Breast epithelium (tissue), 4 donors: ENCODE data around the gene FAM20B. TPM values are rescaled to one million over a fixed set of nuclear protein-coding genes. Genes with fewer than 3 reads are reported as not detected.

Experiments
- DNase-seq, 2 donors: peaks; one replicate each; pipeline ENCODE4 v3.0.0-alpha.2; 2019; ENCODE audit warnings: low spot score in 2 of 2
- H3K27ac ChIP-seq, 2 donors: fragments of 200-600 bp; sonication (generic) in 1 of 2; one replicate each; pipeline ENCODE4 v1.5.1; 2016 to 2019; ENCODE audit warnings: mild to moderate bottlenecking in 1 of 2
- H3K27me3 ChIP-seq, 2 donors: fragments of 200-600 bp; sonication (generic) in 1 of 2; one replicate each; pipeline versions ENCODE4 v1.5.1 to v1.6.0; 2017 to 2019; ENCODE audit warnings: control low read depth in 1 of 2, mild to moderate bottlenecking in 1 of 2
- H3K36me3 ChIP-seq: fragments of 200-600 bp; one replicate; pipeline ENCODE4 v1.5.1; 2019
- H3K4me1 ChIP-seq, 2 donors: fragments of 200-600 bp; sonication (generic); one replicate each; pipeline ENCODE4 v1.5.1; 2016 to 2019; ENCODE audit warnings: control low read depth in 1 of 2
- H3K4me3 ChIP-seq, 3 donors: fragments of 200-600 bp; sonication (generic); 1 replicate in 2 of 3; 2 replicates in 1 of 3; pipeline ENCODE4 v1.5.1; 2016 to 2019; ENCODE audit warnings: mild to moderate bottlenecking in 3 of 3, moderate library complexity in 2 of 3
- H3K9me3 ChIP-seq, 2 donors: fragments of 200-600 bp; sonication (generic) in 1 of 2; one replicate each; pipeline ENCODE4 v1.5.1; 2016 to 2019; ENCODE audit warnings: control low read depth in 1 of 2
- CTCF ChIP-seq, 3 donors: fragments of 450-650 bp; IDR thresholded peaks; one replicate each; pipeline ENCODE4 v1.5.1; 2016 to 2017; ENCODE audit warnings: antibody characterized with exemption in 3 of 3, mild to moderate bottlenecking in 3 of 3, moderate library complexity in 3 of 3
- POLR2A ChIP-seq: fragments of 450-650 bp; IDR thresholded peaks from one replicate; pipeline ENCODE4 v1.6.1; 2016; ENCODE audit warnings: antibody characterized with exemption, mild to moderate bottlenecking, moderate library complexity
- POLR2AphosphoS5 ChIP-seq, 3 donors: sonication (generic); formaldehyde crosslinking; IDR thresholded peaks; one replicate each; pipeline ENCODE4 v1.6.1; 2017; ENCODE audit warnings: antibody characterized with exemption in 3 of 3
- intact Hi-C: fragments of 100-400 bp; cut with DNase I; formaldehyde crosslinking; loops from one replicate; pipeline ENCODE4 v1.15.1; 2023; ENCODE audit warnings: low total_unique reads
- total RNA-seq, 3 donors: library from RNA; depleted of rRNA; stranded (reverse); fragments of >200 nt; gene quantifications; one replicate each; pipeline ENCODE4 v1.1.0, GENCODE V29; 2016

Gene FAM20B
- total RNA-seq, 3 donors from 2014 or later: 24.3 to 28.8 (median 28.0) TPM

- H3K9me3 ChIP-seq: no peaks in the 10 kb centered on the region
- no peak overlapping the region for H3K27ac ChIP-seq
- no peak for DNase-seq
- no peaks in the 10 kb centered on the region for H3K4me1 ChIP-seq
- TF ChIP-seq CTCF (IDR thresholded peaks at IDR 0.05) (no peak), POLR2A (no peak), POLR2AphosphoS5 (IDR thresholded peaks at IDR 0.05) (no peak)
- H3K4me3 ChIP-seq: no peak overlapping the region
- intact Hi-C loops: loop anchor here (10.0 kb wide), 1 partner anchor 479 kb away; no protein-coding TSS in a partner anchor
- H3K27me3 ChIP-seq: no peaks in the 10 kb centered on the region
- H3K36me3 ChIP-seq: no peaks in the 10 kb centered on the region
Observed at GRCh38 chr1:179014123-179014522, 11.6 kb upstream of the FAM20B start.

DNA sequence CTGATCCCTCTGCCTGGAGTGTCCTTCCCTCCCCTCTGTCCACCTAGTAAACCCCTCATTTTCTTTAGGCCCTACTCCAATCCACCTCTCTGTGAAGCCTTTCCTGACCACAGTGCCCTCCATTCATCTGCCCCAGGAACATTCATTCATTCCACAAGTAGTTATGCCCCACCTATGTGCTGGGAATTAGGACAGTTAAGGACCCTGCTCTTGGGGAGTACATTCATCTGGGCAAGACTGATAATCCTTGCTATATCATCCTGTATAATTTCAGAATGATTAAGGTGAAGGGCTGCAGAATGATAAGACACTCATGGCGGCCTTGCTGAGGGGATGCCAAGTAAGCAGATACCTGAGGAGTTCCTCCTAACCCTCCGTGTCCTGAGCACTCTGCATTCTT is 10.3 kb upstream of the FAM20B start:
- intact Hi-C loops: loop anchor here (10.0 kb wide), 1 partner anchor 481 kb away; no protein-coding TSS in a partner anchor
- Histone ChIP-seq H3K4me1 (no peaks in the 10 kb centered on the region), H3K9me3 (no peaks in the 10 kb centered on the region), H3K27me3 (no peaks in the 10 kb centered on the region), H3K4me3 (no peak overlapping the region), H3K27ac (no peak overlapping the region), H3K36me3 (no peaks in the 10 kb centered on the region)
- TF ChIP-seq POLR2A (no peak), CTCF (IDR thresholded peaks at IDR 0.05) (no peak), POLR2AphosphoS5 (IDR thresholded peaks at IDR 0.05) (no peak)
- no peak for DNase-seq

DNA sequence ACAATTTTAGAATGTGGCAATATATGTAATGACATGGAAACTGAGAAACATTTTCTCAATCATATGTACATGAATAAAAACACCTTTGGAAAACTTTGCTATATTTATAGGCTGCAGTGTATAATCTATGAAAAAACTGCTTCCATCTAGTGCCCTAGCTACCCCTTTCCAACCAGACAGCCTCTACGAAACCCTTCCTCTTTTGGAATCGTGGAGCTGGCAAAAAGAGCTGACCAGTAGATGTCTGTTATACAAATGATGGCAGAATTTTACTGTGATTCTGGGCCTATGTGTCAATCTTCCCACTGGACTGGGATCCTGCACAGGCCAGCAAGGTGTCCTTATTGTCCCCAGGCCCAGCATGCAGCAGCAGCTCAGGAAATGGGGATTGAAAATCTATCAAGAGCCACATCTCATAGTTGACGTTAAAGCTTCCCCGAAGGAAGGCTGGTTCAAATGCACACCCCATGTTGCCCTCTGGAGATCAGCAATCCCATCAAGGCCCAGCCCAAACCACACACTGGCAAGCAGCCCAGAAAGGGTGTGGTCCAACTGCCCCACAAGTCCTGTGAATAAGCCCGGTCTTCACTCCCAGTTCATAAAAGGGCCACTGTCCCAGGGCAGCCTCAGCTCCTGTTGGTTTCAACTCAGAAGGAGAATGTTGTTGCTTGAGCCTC is 8.8 kb upstream of the FAM20B start:
- Histone ChIP-seq H3K4me3 (no peak overlapping the region), H3K36me3 (no peaks in the 10 kb centered on the region), H3K27ac (peak overlapping the region; percentile 20 to 48), H3K9me3 (no peaks in the 10 kb centered on the region), H3K27me3 (no peaks in the 10 kb centered on the region), H3K4me1 (no peaks in the 10 kb centered on the region)
- DNase-seq: peak; percentile 80 to 93
- intact Hi-C loops: loop anchor here (10.0 kb wide), 1 partner anchor 482 kb away; no protein-coding TSS in a partner anchor
- no peak for TF ChIP-seq POLR2A
- no peak for TF ChIP-seq CTCF (IDR thresholded peaks at IDR 0.05)
- TF ChIP-seq POLR2AphosphoS5 (IDR thresholded peaks at IDR 0.05): no peak

DNA sequence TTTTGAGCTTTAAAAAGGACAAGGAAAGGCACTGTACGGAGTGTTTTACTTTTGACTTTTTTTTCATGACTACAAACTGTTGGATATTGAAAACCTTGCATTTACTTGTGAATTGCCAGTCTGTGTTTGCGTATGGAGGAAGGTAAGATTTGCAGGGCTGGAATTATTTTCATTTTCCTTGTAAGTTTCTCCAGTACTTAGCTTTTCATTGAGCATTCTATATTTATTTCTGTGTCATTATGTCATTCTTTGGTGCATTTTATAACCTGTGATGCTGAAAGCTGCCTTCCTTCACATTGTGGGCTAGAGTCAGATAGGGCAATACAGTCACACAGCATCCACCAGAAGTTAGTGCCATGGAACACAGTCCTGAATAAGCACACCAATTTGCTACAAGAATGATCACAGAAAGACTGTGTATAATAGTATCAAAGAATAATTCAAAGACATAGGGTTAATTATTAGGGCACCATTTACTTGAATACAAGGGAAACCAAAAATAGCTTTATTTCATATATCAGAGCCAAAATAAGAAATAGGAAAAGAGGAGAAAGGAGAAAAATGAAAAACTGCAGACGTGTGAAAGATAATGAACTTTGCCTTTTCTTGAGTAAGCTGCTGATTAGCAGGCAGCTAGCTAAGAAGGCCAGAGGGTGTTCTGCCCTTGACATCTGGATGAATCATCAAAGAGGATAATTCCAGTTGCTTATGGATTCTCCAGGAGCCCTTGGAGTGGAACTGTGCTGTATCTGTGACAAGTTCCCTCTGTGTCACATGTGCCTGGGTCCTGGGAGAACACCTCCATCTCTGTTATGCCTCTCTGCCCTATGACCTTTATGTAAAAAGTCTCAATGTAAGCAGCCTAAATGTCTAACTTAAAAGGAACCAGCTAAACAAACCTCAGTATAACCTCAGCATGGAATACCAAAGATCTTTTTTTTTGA is 8.0 kb upstream of the FAM20B start:
- Histone ChIP-seq H3K27me3 (no peaks in the 10 kb centered on the region), H3K9me3 (no peaks in the 10 kb centered on the region), H3K36me3 (no peaks in the 10 kb centered on the region), H3K4me3 (no peak overlapping the region), H3K4me1 (no peaks in the 10 kb centered on the region), H3K27ac (peak overlapping the region; percentile 20 to 48)
- intact Hi-C loops: loop anchor here (10.0 kb wide), 1 partner anchor 483 kb away; no protein-coding TSS in a partner anchor
- DNase-seq: no peak
- TF ChIP-seq POLR2A: no peak
- no peak for TF ChIP-seq CTCF (IDR thresholded peaks at IDR 0.05)
- TF ChIP-seq POLR2AphosphoS5 (IDR thresholded peaks at IDR 0.05): no peak

GRCh38 chr1:179021873-179022272 is 3.8 kb upstream of the FAM20B start:
- Histone ChIP-seq H3K4me1 (no peaks in the 10 kb centered on the region), H3K36me3 (no peaks in the 10 kb centered on the region), H3K27me3 (no peaks in the 10 kb centered on the region), H3K4me3 (peak overlapping the region in 2 of 3 donors; percentile 24 to 48), H3K27ac (no peak overlapping the region), H3K9me3 (no peaks in the 10 kb centered on the region)
- intact Hi-C loops: no loop called here
- TF ChIP-seq POLR2AphosphoS5 (IDR thresholded peaks at IDR 0.05): no peak
- DNase-seq: peak; percentile 37 to 69
